NK-92 (cell line): ENCODE results near the gene CACNA1H.
"Not testable (repeated sequence)": the region's sequence is repeated elsewhere in the genome, so short reads cannot be mapped to it uniquely, and the experiment has no call there.

Source experiments
- DNase-seq: peaks from one replicate; lab custom pipeline; 2025; ENCODE audit not compliant: unreplicated experiment; lab: John Stamatoyannopoulos, UW

CACNA1H gene

DNA sequence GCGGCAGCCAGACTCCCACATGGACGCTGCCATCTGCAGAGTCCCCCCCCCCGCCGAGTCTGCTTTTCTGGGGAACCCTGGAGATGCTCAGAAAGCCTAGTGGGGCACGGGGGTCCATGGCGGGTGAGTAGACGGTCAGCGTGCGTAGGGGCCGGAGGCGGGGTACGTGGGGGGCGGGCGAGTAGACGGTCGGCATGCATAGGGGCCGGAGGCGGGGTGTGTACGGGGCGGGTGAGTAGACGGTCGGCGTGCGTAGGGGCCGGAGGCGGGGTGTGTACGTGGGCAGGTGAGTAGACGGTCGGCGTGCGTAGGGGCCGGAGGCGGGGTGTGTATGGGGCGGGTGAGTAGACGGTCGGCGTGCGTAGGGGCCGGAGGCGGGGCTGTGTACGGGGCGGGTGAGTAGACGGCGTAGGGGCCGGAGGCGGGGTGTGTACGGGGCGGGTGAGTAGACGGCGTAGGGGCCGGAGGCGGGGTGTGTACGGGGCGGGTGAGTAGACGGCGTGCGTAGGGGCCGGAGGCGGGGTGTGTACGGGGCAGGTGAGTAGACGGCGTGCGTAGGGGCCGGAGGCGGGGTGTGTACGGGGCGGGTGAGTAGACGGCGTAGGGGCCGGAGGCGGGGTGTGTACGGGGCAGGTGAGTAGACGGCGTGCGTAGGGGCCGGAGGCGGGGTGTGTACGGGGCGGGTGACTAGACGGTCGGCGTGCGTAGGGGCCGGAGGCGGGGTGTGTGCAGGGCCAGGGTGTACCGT, 32.7 kb downstream of the CACNA1H start:
- DNase-seq: not testable (repeated sequence)

DNA sequence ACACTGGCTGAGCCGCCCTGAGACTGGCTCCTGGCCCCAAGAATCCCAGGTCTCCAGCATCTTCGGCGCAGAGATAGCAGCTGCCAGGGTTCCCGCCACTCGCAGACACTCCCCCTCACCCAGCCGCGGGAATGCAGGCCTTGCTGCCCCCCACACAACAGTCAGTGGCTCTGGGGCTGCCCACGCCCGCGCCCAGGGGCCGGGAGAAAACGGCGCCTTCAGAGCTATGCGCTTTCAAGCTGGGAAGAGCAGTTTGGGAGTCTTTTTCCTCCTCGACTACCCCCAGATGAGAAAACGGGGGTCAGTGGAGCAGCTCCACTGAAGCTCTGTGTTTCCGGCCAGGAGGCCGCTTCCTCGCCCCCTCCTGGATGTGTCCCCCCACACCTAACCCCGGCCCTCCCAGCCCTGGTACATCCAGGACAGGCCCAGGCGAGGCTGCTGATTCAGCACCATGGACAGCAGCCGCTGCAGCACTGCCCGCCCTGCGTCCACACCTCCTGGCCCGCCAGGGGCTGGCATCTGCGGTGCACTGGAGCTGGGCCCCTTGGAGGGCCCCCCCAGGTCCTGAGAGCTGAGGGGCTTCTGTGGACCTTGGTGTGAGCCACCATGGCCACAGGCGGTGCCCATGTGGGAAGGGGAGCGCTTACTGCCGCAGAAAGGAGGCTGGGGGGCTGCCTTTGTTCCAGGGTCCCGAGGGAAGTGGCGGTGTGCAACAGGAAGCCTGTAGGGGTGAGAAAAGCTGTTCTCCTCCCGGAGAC, 35.7 kb downstream of the CACNA1H start:
- no peak for DNase-seq

DNA sequence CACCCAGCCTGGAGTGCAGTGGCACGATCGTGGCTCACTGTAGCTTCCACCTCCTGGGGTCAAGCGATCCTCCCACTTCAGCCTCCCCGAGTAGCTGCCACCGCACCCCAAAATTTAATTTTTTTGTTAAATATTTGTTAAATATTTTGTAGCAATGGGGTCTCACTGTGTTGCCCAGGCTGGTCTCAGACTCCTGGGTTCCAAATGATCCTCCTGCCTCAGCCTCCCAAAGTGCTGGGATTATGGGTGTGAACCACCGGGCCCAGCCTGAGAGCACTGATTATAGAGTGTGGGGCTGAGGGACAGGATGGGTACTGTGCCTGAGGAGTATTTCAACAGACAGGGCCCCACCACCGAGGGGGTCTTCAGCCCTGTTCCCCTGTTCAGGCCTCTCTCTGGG, 36.5 kb downstream of the CACNA1H start:
- DNase-seq: no peak

DNA sequence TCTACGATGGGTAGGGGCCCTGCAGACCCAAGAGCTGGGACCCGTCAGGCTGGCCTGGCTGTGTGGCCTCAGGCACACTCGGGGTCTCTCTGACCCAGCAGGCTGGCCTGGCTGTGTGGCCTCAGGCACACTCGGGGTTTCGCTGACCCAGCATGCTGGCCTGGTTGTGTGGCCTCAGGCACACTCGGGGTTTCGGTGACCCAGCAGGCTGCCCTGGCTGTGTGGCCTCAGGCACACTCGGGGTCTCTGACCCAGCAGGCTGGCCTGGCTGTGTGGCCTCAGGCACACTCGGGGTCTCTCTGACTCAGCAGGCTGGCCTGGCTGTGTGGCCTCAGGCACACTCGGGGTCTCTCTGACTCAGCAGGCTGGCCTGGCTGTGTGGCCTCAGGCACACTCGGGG, 37.9 kb downstream of the CACNA1H start:
- not testable (repeated sequence) for DNase-seq

DNA sequence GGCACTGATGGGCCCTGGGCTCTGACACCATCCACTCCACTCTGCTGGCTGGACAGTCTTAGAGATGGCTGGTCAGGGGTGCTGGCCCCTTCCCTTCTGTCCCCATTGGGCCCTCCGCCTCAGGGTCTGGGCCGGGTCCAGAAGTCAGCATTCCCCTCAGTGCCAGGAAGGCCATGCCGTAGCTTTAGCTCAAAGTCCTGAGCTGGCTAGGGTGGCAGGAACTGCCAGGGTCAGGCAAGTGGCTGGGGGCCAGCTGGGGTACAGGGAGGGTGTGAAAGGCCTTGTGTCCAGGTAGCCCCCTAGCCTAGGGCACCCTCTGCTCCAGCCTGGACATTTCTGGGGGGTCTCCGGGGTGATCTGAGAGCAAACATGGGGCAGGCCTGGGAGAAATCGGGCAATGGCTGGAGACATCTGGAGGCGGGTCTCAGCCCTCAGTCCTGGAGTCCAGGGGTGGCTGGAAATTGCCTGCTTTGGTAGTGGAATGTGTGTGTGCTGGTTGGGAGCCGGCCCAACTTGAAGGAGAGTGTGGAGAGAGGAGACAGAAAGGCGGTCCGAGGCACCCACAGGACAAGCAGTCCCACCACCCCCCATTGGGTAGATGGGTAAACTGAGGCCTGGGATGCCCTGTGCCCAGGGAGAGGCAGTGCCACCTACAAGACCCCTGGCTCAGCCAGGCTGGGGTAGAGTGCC, 39.6 kb downstream of the CACNA1H start:
- no peak for DNase-seq

DNA sequence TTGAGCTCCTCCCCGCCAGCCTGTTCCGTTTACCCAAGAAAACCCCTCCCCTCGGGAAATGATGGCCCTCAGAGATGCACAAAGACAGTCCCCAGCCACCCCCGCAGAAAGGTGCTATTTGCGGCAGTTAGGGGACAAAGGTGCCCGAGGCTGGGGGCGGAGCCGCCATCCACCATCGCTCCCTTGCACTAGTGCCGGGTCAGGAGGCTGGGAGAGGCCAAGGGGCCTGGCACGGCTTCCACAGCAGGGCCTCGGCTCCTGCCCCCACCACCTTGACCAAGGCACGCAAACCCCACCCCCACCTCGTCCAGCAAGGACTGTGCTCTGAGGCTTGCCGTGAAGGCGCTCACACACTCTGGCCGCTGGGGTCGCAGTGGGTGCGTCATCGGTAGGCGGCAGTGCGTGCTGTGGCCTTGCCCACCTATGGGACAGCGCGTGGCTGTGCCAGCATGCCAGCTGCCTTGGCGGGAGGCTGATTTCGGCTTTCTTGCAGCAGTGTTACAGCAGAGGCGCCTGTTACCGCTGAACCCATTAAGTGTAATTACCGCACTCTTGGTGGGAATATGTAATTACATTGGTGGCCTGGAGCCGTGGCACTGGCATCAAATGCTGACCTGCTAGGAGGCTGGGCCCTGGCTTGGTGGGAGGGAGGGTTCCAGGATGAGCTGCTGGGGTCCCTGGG, 40.4 kb downstream of the CACNA1H start:
- DNase-seq: no peak

DNA sequence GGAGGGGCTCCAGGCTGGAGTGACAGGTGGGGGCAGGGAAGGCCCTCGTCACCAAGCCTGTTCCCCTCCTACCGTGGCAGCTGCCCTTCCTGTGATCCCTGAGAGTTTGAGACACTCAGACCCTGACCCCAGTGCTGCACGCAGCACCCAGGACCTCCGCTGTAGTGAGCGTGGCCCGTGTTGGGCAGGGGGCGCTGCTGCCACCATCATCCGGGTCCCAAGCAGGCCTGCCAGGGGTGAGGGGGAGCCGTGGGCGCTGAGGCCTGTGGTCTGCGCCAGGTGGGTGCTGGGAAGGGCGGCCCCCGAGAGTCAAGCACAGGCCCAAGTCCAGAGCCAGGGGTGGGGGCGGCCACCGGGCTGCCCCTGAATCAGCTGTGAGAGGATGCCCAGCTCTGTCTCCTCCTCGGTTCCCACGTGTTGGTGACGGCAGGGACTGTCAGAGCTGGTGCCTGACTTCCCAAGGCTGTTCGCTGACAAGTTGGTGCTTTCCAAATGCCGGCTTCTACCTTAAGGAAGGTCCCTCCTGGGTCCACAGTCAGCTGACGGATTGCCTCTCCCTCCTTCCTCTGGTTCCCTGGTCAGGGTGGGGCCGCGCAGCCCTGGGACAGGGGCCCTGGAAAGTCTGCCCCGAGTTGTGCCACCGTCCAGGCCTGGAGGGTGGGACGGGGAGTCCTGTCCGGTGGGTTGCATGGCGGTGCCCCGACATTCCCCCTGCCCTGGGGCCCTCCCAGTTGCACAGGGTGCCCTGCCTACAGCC, 41.1 kb downstream of the CACNA1H start:
- DNase-seq: no peak

DNA sequence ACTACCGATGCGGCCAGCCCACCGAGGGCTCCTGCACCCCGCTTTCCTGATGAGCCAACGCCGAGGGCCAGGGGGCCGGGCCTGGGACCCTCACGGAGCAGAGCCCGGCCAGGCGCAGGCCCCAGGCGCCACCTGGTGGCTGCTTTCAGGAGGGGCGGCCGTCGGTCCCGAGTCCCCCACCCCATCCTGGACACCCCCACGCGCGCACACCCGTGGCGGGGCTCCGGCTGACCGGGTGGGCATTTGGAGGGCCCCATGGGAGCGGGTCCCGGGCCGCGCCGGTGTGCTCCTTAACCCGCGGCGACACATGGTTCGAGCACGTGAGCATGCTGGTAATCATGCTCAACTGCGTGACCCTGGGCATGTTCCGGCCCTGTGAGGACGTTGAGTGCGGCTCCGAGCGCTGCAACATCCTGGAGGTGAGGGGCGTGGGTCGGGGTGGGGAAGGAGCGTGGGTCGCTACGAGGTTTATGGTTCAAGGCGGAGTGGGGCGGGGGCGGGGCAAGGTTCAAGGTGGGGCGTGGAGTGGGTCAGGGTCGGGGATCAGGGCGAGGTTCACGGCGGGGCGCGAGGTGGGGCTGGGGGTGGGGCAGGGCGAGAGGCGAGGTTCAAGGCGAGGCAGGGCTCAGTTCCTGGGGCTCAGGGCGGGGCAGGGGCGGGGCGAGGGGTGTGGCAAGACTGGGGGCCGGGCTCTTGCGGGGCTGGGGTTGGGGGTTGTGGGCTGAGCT, 41.9 kb downstream of the CACNA1H start:
- no peak for DNase-seq

DNA sequence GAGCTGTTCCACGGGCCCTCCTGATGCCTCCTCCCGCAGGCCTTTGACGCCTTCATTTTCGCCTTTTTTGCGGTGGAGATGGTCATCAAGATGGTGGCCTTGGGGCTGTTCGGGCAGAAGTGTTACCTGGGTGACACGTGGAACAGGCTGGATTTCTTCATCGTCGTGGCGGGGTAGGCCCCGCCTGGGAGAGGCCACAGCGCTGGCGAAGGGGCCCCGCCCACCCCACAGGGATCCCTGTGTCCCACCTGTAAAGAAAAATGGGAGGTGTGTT, 42.4 kb downstream of the CACNA1H start:
- no peak for DNase-seq

DNA sequence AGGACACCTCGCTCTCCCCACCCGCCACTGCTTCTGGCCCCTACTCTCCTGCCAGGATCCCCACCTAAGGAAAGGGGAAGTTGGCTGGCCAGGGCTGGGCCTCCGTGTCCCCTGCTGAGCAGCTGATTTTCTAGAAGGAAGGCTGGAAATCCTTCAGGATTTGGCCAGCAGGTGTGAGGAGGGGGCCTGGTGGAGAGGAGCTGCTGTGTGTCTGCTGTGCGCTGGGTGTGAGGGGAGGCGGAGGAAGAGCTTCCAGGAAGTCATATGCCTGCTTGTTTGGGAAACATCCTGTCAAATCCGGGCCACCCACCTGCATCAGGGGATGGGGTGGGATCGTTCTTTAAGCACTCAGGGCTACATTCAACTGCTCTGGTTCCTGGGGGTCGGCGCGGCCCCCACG, 43.6 kb downstream of the CACNA1H start:
- no peak for DNase-seq

DNA sequence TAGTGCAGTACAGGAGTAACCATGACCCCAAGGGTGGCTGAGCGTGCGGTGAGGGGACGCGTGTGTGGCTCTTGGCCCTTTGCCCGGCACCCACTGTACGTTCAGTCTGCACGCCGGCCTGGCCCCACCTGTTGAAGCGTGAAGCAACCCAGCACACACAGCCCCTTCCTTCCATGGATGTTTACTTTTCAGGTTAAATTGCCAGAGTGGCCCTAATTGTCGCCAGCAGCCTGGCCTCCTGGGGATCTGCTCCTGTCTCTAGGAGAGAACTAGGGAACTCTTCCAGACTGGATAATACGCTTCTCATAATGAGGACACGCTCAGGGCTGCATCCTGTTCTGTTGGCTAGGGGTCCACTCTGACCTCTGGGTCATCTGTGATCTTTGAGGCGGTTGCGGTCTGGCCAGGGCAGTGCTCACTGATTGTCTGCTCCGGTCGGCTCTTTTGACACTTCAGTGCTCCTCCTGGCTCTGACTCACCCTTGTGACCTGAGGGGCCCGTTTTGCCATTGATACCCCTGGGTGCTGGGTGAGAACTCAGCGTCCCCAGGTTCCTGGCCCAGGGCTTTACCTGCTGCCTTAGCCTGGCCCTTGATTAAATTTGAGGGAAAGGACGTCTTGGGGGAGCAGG, 44.4 kb downstream of the CACNA1H start:
- no peak for DNase-seq

DNA sequence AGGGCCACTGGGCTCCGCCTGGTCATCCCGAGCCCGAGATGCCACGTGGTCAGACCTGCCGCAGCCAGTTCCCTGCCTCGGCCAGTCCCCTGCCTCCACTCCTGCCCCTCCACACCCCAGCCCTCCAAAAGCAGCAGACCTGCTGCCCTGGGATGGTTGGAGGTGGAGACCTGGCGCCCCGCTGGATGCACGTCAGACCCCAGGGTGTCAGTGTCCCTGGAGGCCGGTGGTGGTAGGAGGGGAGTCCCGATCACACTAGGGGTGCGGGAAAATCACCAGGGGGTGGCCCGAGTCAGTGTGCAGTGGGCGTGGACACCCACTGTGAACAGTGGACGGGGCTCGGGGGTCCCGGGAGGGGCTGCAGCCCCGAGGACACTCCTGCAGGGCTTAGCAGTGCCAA, 45.3 kb downstream of the CACNA1H start:
- no peak for DNase-seq

DNA sequence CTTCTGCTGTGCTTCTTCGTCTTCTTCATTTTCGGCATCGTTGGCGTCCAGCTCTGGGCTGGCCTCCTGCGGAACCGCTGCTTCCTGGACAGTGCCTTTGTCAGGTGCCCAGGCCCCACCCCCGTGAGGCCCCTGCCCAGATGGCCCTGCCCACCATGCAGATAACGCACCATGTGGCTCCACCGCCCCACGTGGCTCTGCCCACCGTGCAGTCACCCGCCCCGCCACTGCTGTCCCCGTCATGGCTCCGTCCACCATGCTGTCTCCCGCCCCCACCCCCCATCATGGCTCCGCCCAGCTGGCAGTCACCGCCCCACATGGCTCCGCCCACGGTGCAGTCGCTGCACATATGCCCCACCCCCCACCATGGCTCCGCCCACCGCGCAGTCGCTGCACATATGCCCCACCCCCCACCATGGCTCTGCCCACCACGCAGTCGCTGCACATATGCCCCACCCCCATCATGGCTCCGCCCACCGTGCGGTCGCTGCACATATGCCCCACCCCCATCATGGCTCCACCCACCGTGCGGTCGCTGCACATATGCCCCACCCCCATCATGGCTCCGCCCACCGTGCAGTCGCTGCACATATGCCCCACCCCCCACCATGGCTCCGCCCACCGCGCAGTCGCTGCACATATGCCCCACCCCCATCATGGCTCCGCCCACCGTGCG, 45.9 kb downstream of the CACNA1H start:
- DNase-seq: not testable (repeated sequence)

DNA sequence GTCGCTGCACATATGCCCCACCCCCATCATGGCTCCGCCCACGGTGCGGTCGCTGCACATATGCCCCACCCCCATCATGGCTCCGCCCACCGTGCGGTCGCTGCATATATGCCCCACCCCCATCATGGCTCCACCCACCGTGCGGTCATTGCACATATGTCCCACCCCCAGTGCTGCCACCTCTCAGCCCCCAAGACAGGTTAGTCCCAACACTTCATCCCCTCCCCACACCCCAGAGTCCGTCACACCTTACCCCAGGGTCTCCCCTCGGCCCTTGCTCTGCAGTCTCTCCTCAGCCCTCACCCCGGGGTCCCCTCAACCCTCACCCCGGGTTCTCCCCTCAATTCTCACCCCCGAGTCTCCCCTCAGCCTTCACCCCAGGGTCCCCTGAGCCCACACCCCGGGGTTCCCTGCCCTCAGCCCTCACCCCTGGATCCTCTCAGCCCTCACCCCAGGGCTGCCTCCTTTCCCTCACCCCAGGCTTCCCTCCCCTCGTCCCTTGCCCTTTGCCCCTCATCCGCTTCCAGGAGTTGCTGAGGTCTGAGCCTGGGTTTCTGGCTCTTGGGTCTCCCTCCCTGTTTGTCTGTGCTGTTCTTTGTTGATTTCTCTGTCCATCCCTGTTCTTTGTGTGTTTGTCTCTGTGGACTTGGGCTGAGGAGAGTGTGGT, 46.6 kb downstream of the CACNA1H start:
- no peak for DNase-seq

DNA sequence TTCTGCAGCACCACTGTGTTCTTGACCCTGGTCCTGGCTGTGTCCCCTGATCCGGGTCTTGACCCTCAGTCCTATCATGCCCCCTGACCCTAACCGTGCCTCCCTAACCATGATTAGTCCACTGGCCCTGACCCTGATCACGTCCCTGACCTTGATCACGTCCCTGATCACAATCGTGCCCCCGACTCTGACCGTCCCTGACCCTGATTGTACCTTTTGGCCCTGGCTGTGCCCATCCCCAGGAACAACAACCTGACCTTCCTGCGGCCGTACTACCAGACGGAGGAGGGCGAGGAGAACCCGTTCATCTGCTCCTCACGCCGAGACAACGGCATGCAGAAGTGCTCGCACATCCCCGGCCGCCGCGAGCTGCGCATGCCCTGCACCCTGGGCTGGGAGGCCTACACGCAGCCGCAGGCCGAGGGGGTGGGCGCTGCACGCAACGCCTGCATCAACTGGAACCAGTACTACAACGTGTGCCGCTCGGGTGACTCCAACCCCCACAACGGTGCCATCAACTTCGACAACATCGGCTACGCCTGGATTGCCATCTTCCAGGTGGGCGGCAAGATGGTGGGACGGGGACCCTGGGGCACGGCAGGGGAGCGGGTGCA, 47.2 kb downstream of the CACNA1H start:
- no peak for DNase-seq

DNA sequence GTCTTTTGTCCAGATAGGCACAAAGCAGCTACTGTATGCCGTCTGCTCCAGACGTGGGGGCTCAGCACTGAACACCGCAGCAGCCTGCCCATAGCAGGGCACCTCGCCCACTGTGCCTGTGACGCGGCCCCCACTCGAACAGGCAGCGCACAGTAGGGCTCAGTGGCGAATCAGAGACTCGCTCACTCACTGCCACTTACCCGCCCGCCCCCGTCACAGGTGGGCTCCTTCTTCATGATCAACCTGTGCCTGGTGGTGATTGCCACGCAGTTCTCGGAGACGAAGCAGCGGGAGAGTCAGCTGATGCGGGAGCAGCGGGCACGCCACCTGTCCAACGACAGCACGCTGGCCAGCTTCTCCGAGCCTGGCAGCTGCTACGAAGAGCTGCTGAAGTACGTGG, 48.5 kb downstream of the CACNA1H start:
- no peak for DNase-seq

DNA sequence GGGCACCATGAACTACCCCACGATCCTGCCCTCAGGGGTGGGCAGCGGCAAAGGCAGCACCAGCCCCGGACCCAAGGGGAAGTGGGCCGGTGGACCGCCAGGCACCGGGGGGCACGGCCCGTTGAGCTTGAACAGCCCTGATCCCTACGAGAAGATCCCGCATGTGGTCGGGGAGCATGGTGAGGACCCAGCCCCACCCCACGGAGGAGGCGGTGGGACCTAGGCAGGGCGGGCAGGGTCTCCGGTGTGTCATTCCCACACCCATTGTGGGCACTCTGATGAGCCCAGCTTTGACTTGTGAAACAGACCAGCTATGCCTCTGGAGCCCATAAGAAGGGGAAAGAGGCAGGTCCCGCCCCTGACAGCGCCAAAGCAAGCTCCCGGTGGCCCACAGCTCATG, 49.4 kb downstream of the CACNA1H start:
- DNase-seq: no peak

DNA sequence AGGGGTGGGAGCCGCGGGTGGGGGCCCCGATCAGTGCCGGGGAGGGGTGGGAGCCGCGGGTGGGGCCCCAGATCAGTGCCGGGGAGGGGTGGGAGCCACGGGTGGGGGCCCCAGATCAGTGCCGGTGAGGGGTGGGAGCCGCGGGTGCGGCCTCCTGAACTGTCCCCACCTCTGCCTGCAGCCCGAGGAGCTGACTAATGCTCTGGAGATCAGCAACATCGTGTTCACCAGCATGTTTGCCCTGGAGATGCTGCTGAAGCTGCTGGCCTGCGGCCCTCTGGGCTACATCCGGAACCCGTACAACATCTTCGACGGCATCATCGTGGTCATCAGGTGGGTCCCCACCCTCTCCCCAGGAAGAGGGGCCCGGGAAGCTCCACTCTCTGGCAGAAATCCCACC, 52.0 kb downstream of the CACNA1H start:
- no peak for DNase-seq
